Esophagus squamous epithelium (tissue), 4 donors: ENCODE results near the gene RMDN2.

ENCODE experiments used
- POLR2A ChIP-seq, 4 donors: fragments of 450-650 bp; IDR thresholded peaks; one replicate each; pipeline ENCODE4 v1.6.1; 2017; ENCODE audit warnings: antibody characterized with exemption in 4 of 4, mild to moderate bottlenecking in 4 of 4, moderate library complexity in 3 of 4
- TF ChIP-seq, protein P1 (sequence below), 6 experiments: fragments of 450-650 bp in 4 of 6; fragments of 200-600 bp in 2 of 6; sonication (generic) in 2 of 6; IDR thresholded peaks; one replicate each; pipeline ENCODE4 v1.5.1; 2016 to 2019; ENCODE audit warnings: antibody characterized with exemption in 6 of 6, mild to moderate bottlenecking in 4 of 6, moderate library complexity in 4 of 6

DNA sequence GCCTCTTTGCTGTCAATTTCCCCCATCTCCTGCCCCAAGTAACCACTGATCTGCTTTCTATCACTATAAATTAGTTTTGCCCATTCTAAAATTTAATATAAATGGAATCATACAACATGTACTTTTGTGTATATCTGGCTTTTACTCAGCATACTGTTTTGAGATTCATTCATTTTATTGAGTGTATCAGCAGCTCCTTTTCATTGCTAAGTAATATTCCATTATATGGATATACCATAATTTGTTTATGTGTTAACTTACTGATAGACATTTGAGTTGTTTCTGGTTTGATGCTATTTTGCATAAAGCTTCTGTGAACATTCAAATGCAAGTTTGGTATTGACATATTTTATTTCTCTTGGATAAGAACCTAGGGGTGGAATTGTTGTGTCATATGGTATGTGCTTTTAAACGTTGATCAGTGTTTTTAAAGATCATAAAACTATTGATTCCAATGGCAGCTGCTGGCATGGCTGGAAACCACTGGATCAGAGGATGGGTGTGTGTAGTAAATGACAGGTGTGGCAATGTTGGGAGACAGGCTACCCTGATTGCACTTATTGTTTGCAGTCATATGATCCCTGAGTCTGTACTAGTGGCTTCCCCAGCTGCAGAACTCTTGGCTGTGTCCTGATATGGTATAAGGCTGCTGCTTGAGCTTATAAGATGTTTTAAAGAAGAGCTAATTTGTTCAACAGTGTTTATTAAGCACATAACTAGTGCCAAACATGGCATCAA lies 75.6 kb downstream of the RMDN2 start:
- TF ChIP-seq, protein P1, sequence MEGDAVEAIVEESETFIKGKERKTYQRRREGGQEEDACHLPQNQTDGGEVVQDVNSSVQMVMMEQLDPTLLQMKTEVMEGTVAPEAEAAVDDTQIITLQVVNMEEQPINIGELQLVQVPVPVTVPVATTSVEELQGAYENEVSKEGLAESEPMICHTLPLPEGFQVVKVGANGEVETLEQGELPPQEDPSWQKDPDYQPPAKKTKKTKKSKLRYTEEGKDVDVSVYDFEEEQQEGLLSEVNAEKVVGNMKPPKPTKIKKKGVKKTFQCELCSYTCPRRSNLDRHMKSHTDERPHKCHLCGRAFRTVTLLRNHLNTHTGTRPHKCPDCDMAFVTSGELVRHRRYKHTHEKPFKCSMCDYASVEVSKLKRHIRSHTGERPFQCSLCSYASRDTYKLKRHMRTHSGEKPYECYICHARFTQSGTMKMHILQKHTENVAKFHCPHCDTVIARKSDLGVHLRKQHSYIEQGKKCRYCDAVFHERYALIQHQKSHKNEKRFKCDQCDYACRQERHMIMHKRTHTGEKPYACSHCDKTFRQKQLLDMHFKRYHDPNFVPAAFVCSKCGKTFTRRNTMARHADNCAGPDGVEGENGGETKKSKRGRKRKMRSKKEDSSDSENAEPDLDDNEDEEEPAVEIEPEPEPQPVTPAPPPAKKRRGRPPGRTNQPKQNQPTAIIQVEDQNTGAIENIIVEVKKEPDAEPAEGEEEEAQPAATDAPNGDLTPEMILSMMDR (IDR thresholded peaks at IDR 0.05): no peak
- no peak for TF ChIP-seq POLR2A (IDR thresholded peaks at IDR 0.05)
